ENCODE measurements around the gene OR1K1. TPM values are rescaled to one million over a fixed set of nuclear protein-coding genes. Genes with fewer than 3 reads are reported as not detected.

The OR1K1 gene
- total RNA-seq, 1 donor from 2014 or later: not detected

DNA sequence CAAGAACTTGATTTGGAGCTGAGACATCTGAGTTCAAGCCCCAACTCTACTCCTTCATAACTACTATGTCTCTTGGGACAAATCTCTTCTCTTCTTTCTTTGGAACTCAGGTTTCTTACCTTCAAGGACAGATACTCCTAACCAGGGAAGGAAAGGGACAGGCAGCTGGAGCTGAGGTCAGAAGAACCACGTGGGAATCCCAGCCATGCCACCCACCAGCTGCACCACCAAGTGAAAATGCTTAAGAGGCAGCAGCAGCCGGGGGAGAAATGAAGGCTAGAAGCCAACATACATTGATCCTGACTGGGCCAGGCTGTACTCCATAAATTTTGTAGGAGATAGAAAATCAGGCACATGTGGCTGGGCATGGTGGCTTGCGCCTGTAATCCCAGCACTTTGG lies 20.7 kb upstream of the OR1K1 start:
- peaks cover 18% of the 10 kb centered on the region for H3K9me3 Mint-ChIP-seq (ENCODE audit: low read depth)
- H3K27ac Mint-ChIP-seq: no peak overlapping the region

DNA sequence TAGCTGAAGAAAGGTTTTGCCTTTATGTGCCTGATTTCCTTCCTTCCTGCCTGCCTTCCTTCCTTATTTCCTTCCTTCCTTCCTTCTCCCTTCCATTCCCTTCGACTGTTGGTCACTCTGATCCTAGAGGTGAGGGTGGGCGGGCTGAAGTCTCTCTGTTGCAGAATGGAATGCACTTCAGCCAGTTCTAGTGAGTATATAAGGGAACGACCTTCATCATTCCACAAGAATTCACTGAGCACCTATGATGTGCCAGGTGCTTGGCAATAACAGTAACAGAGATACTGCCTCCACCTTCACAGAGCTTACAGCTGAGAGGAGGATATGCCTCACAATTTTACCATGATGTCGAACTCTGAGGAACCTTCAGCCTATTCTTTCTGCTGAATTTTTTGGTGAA lies 19.9 kb upstream of the OR1K1 start:
- H3K4me1 Mint-ChIP-seq (ENCODE audit: low read depth): peaks cover 2% of the 10 kb centered on the region
- H3K27ac Mint-ChIP-seq: no peak overlapping the region
- no peak for DNase-seq (ENCODE audit: low spot score, unreplicated experiment)
- H3K36me3 Mint-ChIP-seq (ENCODE audit: insufficient read depth): no peaks in the 10 kb centered on the region
- TF ChIP-seq, protein P1, sequence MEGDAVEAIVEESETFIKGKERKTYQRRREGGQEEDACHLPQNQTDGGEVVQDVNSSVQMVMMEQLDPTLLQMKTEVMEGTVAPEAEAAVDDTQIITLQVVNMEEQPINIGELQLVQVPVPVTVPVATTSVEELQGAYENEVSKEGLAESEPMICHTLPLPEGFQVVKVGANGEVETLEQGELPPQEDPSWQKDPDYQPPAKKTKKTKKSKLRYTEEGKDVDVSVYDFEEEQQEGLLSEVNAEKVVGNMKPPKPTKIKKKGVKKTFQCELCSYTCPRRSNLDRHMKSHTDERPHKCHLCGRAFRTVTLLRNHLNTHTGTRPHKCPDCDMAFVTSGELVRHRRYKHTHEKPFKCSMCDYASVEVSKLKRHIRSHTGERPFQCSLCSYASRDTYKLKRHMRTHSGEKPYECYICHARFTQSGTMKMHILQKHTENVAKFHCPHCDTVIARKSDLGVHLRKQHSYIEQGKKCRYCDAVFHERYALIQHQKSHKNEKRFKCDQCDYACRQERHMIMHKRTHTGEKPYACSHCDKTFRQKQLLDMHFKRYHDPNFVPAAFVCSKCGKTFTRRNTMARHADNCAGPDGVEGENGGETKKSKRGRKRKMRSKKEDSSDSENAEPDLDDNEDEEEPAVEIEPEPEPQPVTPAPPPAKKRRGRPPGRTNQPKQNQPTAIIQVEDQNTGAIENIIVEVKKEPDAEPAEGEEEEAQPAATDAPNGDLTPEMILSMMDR (IDR thresholded peaks at IDR 0.05; ENCODE audit: unreplicated experiment): no peak
- H3K4me3 Mint-ChIP-seq (ENCODE audit: low read depth): no peak overlapping the region
- peaks cover 15% of the 10 kb centered on the region for H3K9me3 Mint-ChIP-seq (ENCODE audit: low read depth)
- H3K27me3 Mint-ChIP-seq: no peaks in the 10 kb centered on the region

More for the DNA sequence above, 20.7 kb upstream of the OR1K1 start:
- TF ChIP-seq, protein P1 (IDR thresholded peaks at IDR 0.05; ENCODE audit: unreplicated experiment): no peak
- H3K36me3 Mint-ChIP-seq (ENCODE audit: insufficient read depth): no peaks in the 10 kb centered on the region
- no peaks in the 10 kb centered on the region for H3K27me3 Mint-ChIP-seq
- no peaks in the 10 kb centered on the region for H3K4me1 Mint-ChIP-seq (ENCODE audit: low read depth)
- no peak for DNase-seq (ENCODE audit: low spot score, unreplicated experiment)
- H3K4me3 Mint-ChIP-seq (ENCODE audit: low read depth): no peak overlapping the region

DNA sequence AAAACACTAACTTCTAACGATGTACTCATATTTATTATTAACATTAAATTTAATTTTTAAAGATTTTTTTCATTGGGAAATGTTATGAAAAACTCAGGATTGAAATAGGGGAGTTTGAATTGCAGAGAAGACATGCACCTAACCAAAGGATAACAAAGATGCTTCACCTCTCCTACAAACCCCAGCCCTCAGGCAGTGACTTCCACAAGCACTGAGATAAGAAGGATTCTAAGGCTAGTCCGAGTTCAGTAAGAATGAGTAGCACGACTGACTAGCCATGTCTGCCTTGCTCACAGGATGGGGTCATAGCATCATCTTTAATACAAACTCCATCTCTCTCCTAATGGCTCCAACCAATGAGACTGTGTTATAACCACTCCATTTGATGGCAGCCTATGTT lies 18.3 kb upstream of the OR1K1 start:
- DNase-seq (ENCODE audit: low spot score, unreplicated experiment): no peak
- TF ChIP-seq, protein P1 (IDR thresholded peaks at IDR 0.05; ENCODE audit: unreplicated experiment): no peak
- Mint-ChIP-seq H3K27me3 (no peaks in the 10 kb centered on the region), H3K4me3 (ENCODE audit: low read depth) (no peak overlapping the region), H3K36me3 (ENCODE audit: insufficient read depth) (no peaks in the 10 kb centered on the region), H3K9me3 (ENCODE audit: low read depth) (peaks cover 15% of the 10 kb centered on the region), H3K27ac (no peak overlapping the region), H3K4me1 (ENCODE audit: low read depth) (peaks cover 2% of the 10 kb centered on the region)

DNA sequence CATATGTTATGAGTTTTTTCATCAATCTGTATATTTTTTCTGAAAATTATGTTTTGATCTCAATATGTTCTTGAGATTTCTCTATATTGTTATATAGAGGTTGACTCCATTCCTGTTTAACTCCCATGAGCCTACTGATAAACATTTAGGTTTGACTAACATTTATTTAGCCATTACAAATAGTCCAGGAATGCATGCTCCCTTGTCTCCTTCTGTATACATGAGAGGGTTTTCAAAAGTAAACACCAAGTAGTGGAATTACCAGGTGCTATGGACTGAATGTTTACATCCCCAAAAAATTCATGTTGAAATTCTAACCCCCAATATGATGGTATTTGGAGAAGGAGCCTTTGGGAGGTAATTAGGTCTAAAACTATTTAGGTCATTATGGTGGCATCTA lies 14.7 kb upstream of the OR1K1 start:
- peaks cover 15% of the 10 kb centered on the region for H3K9me3 Mint-ChIP-seq (ENCODE audit: low read depth)

DNA sequence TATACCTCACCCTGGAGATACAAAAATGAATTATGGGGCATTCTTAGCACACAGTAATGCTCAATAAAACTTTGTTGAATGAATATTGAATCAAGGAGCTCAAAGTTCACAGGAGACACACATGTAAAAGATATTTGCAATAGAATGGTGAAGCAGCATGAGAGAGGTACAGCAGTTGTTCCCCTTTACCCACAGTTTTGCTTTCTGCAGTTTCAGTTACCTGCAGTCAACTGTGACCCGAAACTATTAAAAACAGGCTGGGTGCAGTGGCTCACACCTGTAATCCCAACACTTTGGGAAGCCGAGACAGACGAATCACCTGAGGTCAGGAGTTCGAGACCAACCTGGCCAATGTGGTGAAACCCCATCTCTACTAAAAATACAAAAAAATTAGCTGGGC lies 13.6 kb upstream of the OR1K1 start:
- Mint-ChIP-seq H3K4me3 (ENCODE audit: low read depth) (no peak overlapping the region), H3K9me3 (ENCODE audit: low read depth) (peaks cover 17% of the 10 kb centered on the region), H3K27ac (no peak overlapping the region), H3K27me3 (no peaks in the 10 kb centered on the region), H3K4me1 (ENCODE audit: low read depth) (peaks cover 2% of the 10 kb centered on the region), H3K36me3 (ENCODE audit: insufficient read depth) (no peaks in the 10 kb centered on the region)
- TF ChIP-seq, protein P1 (IDR thresholded peaks at IDR 0.05; ENCODE audit: unreplicated experiment): no peak
- no peak for DNase-seq (ENCODE audit: low spot score, unreplicated experiment)

More for the DNA sequence above, 14.7 kb upstream of the OR1K1 start:
- Mint-ChIP-seq H3K4me1 (ENCODE audit: low read depth) (peaks cover 2% of the 10 kb centered on the region), H3K4me3 (ENCODE audit: low read depth) (no peak overlapping the region), H3K27ac (no peak overlapping the region), H3K27me3 (no peaks in the 10 kb centered on the region), H3K36me3 (ENCODE audit: insufficient read depth) (no peaks in the 10 kb centered on the region)
- TF ChIP-seq, protein P1 (IDR thresholded peaks at IDR 0.05; ENCODE audit: unreplicated experiment): no peak
- no peak for DNase-seq (ENCODE audit: low spot score, unreplicated experiment)

All from progenitor cell of endocrine pancreas (in vitro differentiated cells).